Smooth muscle cell (in vitro differentiated cells): ENCODE data around the gene PHACTR3. TPM values are rescaled to one million over a fixed set of nuclear protein-coding genes. Genes with fewer than 3 reads are reported as not detected.

Experiments
- DNase-seq: peaks from one replicate; lab custom pipeline; 2025; ENCODE audit not compliant: unreplicated experiment; lab: John Stamatoyannopoulos, UW
- H2AFZ ChIP-seq: fragments of 200-600 bp; sonication (generic); 2 replicates; pipeline ENCODE4 v1.6.0; 2016; ENCODE audit warnings: antibody characterized with exemption, low read depth, mild to moderate bottlenecking
- H3F3A ChIP-seq: fragments of 200-600 bp; sonication (generic); 2 replicates; pipeline ENCODE4 v1.6.0; 2017; ENCODE audit warnings: antibody characterized with exemption, low read depth
- H3K27ac ChIP-seq: fragments of 200-600 bp; sonication (generic); 2 replicates; pipeline ENCODE4 v1.5.1; 2016; ENCODE audit warnings: low read depth, mild to moderate bottlenecking
- H3K27me3 ChIP-seq: fragments of 200-600 bp; sonication (generic); 2 replicates; pipeline ENCODE4 v1.6.1; 2016; ENCODE audit warnings: low read depth, mild to moderate bottlenecking
- H3K36me3 ChIP-seq: fragments of 200-600 bp; sonication (generic); 2 replicates; pipeline ENCODE4 v1.5.1; 2016; ENCODE audit warnings: low read depth
- H3K4me1 ChIP-seq: fragments of 200-600 bp; sonication (generic); 2 replicates; pipeline ENCODE4 v1.5.1; 2016; ENCODE audit warnings: low read depth
- H3K4me2 ChIP-seq: fragments of 200-600 bp; sonication (generic); 2 replicates; pipeline ENCODE4 v1.6.0; 2016; ENCODE audit warnings: mild to moderate bottlenecking
- H3K4me3 ChIP-seq: fragments of 200-600 bp; sonication (generic); 2 replicates; pipeline ENCODE4 v1.5.1; 2016; ENCODE audit warnings: mild to moderate bottlenecking
- H3K79me2 ChIP-seq: fragments of 200-600 bp; sonication (generic); 2 replicates; pipeline ENCODE4 v1.6.0; 2016; ENCODE audit warnings: low read depth, mild to moderate bottlenecking
- H3K9ac ChIP-seq: fragments of 200-600 bp; sonication (generic); 2 replicates; pipeline ENCODE4 v1.6.0; 2016; ENCODE audit warnings: low read depth
- H3K9me3 ChIP-seq: fragments of 200-600 bp; sonication (generic); replicated peaks from 2 replicates; pipeline ENCODE4 v1.5.1; 2016; ENCODE audit warnings: low read depth
- H4K20me1 ChIP-seq: fragments of 200-600 bp; sonication (generic); 2 replicates; pipeline ENCODE4 v1.6.0; 2016; ENCODE audit warnings: low read depth
- CTCF ChIP-seq: fragments of 200-600 bp; sonication (generic); IDR thresholded peaks from 2 replicates; pipeline ENCODE4 v1.5.1; 2017; ENCODE audit warnings: borderline replicate concordance, mild to moderate bottlenecking, antibody characterized with exemption; ENCODE audit not compliant: insufficient read depth, poor library complexity, severe bottlenecking
- WGBS: methylation state at CpG from one replicate; pipeline ENCODE4 v1.1.7; 2016; ENCODE audit warnings: low lambda C conversion rate; 5-methylcytosine and 5-hydroxymethylcytosine counted together
- polyA plus RNA-seq: library from polyadenylated mRNA; unstranded; fragments of >200 nt; fragmentation: Nextera tagmentation; extraction: Ambion mirVana; gene quantifications from 2 replicates; pipeline ENCODE4 v1.2.1, GENCODE V29; 2016
- total RNA-seq: library from RNA; depleted of rRNA; stranded (reverse); fragments of >200 nt; gene quantifications from 2 replicates; pipeline ENCODE4 v1.2.3, GENCODE V29; 2014

PHACTR3 gene
- total and polyA plus RNA-seq, 2 experiments from 2014 or later = 0.76 to 2.6 TPM

- no peak overlapping the region for H3K27ac ChIP-seq
- DNase-seq = no peak
- no peak for TF ChIP-seq CTCF
- H3K4me3 ChIP-seq = no peak overlapping the region
- H3K9me3 ChIP-seq = no peaks in the 10 kb centered on the region
- no peak overlapping the region for H3K9ac ChIP-seq
- no peaks in the 10 kb centered on the region for H3F3A ChIP-seq
- no peaks in the 10 kb centered on the region for H3K79me2 ChIP-seq
- H4K20me1 ChIP-seq = no peaks in the 10 kb centered on the region
- no peaks in the 10 kb centered on the region for H3K4me1 ChIP-seq
- no peaks in the 10 kb centered on the region for H3K27me3 ChIP-seq
- 89% methylated on average over 8 of the region's 8 CpGs for WGBS
- no peaks in the 10 kb centered on the region for H3K36me3 ChIP-seq
- H2AFZ ChIP-seq = no peak overlapping the region
- no peak overlapping the region for H3K4me2 ChIP-seq
Measured at GRCh38 chr20:59823491-59824259, 219.3 kb downstream of the PHACTR3 start.

- Histone ChIP-seq H3K4me3 (no peak overlapping the region), H3K9ac (no peak overlapping the region), H3F3A (no peaks in the 10 kb centered on the region), H3K27ac (no peak overlapping the region), H2AFZ (no peak overlapping the region), H3K79me2 (no peaks in the 10 kb centered on the region), H3K4me1 (no peaks in the 10 kb centered on the region), H4K20me1 (no peaks in the 10 kb centered on the region), H3K4me2 (no peak overlapping the region), H3K27me3 (no peaks in the 10 kb centered on the region), H3K9me3 (no peaks in the 10 kb centered on the region), H3K36me3 (no peaks in the 10 kb centered on the region)
- no peak for TF ChIP-seq CTCF
- no peak for DNase-seq
- WGBS = 77% methylated on average over 8 of the region's 8 CpGs
Measured at GRCh38 chr20:59824711-59825562, 220.6 kb downstream of the PHACTR3 start.

GRCh38 chr20:59825563-59825920, 221.2 kb downstream of the PHACTR3 start:
- Histone ChIP-seq H3K4me2 (no peak overlapping the region), H3K9ac (no peak overlapping the region), H3K27ac (no peak overlapping the region), H3K36me3 (no peaks in the 10 kb centered on the region), H3K4me3 (no peak overlapping the region), H3K9me3 (no peaks in the 10 kb centered on the region), H2AFZ (no peak overlapping the region), H3K79me2 (no peaks in the 10 kb centered on the region), H3K27me3 (no peaks in the 10 kb centered on the region), H3K4me1 (no peaks in the 10 kb centered on the region), H3F3A (no peaks in the 10 kb centered on the region), H4K20me1 (no peaks in the 10 kb centered on the region)
- no peak for TF ChIP-seq CTCF
- DNase-seq = no peak
- 86% methylated on average over 4 of the region's 4 CpGs for WGBS
